Ovary (tissue), 10 donors: ENCODE data around the gene STARD5. TPM values are rescaled to one million over a fixed set of nuclear protein-coding genes. Genes with fewer than 3 reads are reported as not detected.

Experiments
- DNase-seq, 5 donors: peaks; one replicate each; pipeline ENCODE4 v3.0.0-alpha.2; 2019 to 2020
- H3K27ac ChIP-seq, 2 donors: fragments of 200-600 bp; one replicate each; pipeline versions ENCODE4 v1.5.1 to v1.8.0; 2019 to 2022
- H3K27me3 ChIP-seq: fragments of 200-600 bp; one replicate; pipeline ENCODE4 v1.8.0; 2022
- H3K36me3 ChIP-seq: fragments of 200-600 bp; sonication (generic); one replicate; pipeline ENCODE4 v1.5.1; 2019
- H3K4me1 ChIP-seq: one replicate; pipeline ENCODE4 v1.8.1; 2013; ENCODE audit warnings: mild to moderate bottlenecking, moderate library complexity; ENCODE audit not compliant: insufficient read depth
- H3K4me3 ChIP-seq: fragments of 200-600 bp; sonication (generic); one replicate; pipeline ENCODE4 v1.5.1; 2017
- H3K9me3 ChIP-seq, 2 donors: fragments of 200-600 bp in 1 of 2; sonication (generic) in 1 of 2; one replicate each; pipeline versions ENCODE4 v1.5.1 to v1.8.1; 2013 to 2019; ENCODE audit warnings: mild to moderate bottlenecking in 1 of 2, moderate library complexity in 1 of 2
- CTCF ChIP-seq, 3 donors: fragments of 450-650 bp in 2 of 3; fragments of 200-600 bp in 1 of 3; IDR thresholded peaks; one replicate each; pipeline versions ENCODE4 v1.5.1 to v1.8.0; 2016 to 2022; ENCODE audit warnings: antibody characterized with exemption in 3 of 3, mild to moderate bottlenecking in 1 of 3
- EP300 ChIP-seq: sonication (generic); formaldehyde crosslinking; IDR thresholded peaks from one replicate; pipeline ENCODE4 v1.6.1; 2017; ENCODE audit warnings: antibody characterized with exemption
- POLR2A ChIP-seq: fragments of 450-650 bp; IDR thresholded peaks from one replicate; pipeline ENCODE4 v1.6.1; 2017; ENCODE audit warnings: antibody characterized with exemption, mild to moderate bottlenecking, moderate library complexity
- WGBS, 3 donors: extraction: QIAGEN DNeasy Blood & Tissue Kit in 1 of 3; methylation state at CpG; one replicate each; pipeline versions ENCODE4 v1.1.5 to v1.1.7; 2013 to 2017; 5-methylcytosine and 5-hydroxymethylcytosine counted together
- intact Hi-C, 4 donors: fragments of 100-400 bp; cut with DNase I; formaldehyde crosslinking; loops; one replicate each; pipeline versions ENCODE4 v1.11.0 to v1.15.1; 2022 to 2023
- long read RNA-seq, 3 donors: library from polyadenylated mRNA in 2 of 3; unstranded in 2 of 3; transcript quantifications; one replicate each; pipeline ENCODE4 v2.0.0 and lab custom pipeline, GENCODE V29; 2021 to 2026
- polyA plus RNA-seq, 2 donors: library from polyadenylated mRNA; stranded (reverse); fragments of 200-250 nt in 1 of 2; fragments of 350-450 nt in 1 of 2; fragmentation: Illumina TruSeq in 1 of 2; extraction: RNeasy Lipid Tissue Mini Kit (QIAGEN cat#74804) in 1 of 2; gene quantifications; one replicate each; pipeline ENCODE4 v1.2.3, GENCODE V29; 2013 to 2014
- total RNA-seq, 7 donors: library from RNA; depleted of rRNA in 2 of 7; stranded (reverse); fragments of >200 nt in 2 of 7; fragmentation: NEBNext Ultra II Directional in 3 of 7; extraction: Animal tissue kit (Norgen Biotek cat#: 25700) in 3 of 7; gene quantifications; one replicate each; pipeline versions ENCODE4 v1.1.0 to v1.2.4, GENCODE V29; 2016 to 2023
- donor health status: DM: no; HTN: no; CAD: no; lungs with moderate emphysema.
- donor health status: DM: no; HTN: no; CAD: no.
- donor health status: Bipolar disorder and iron deficiency.
- donor health status: DM: yes; HTN: yes; CAD: no.
- donor health status: DM: no; HTN: no; CAD: no.
- donor health status: DM: yes; HTN: yes; CAD: no.

STARD5 gene
- total RNA-seq (1 to 10 TPM; 3.8 to 8.6 (median 6.1) TPM), polyA plus RNA-seq (1 to 10 TPM; 6.3 to 9.4 TPM)
- long read RNA-seq, donor 1, partial matches to known transcripts = 0 of 4 reads
- long read RNA-seq, donor 1, other reads (novel, unspliced or antisense) = 2 of 4 reads
- long read RNA-seq, donor 2, full-length matches to known transcripts = 1 of 1 reads
- long read RNA-seq, donor 2, partial matches to known transcripts = 0 of 1 reads
- long read RNA-seq, donor 2, other reads (novel, unspliced or antisense) = 0 of 1 reads
- long read RNA-seq, donor 3, partial matches to known transcripts = 3 of 6 reads
- long read RNA-seq, donor 3, other reads (novel, unspliced or antisense) = 2 of 6 reads

GRCh38 chr15:81323944-81324881 lies at the start of gene STARD5:
TSS of gene STARD5 (minus strand) at chr15:81324141. CDS start at chr15:81324099, 42 bp downstream.
- peaks cover 8% of the 10 kb centered on the region for H3K4me1 ChIP-seq
- DNase-seq = peak; percentile 99
- intact Hi-C loops = no loop called here
- peak; percentile 65 for TF ChIP-seq POLR2A
- TF ChIP-seq EP300 = no peak
- no peak for TF ChIP-seq CTCF (IDR thresholded peaks at IDR 0.05)
- H3K36me3 ChIP-seq = no peaks in the 10 kb centered on the region
- peak within 1 kb of the TSS in 1 of 2 donors; percentile 39 for H3K27ac ChIP-seq
- H3K4me3 ChIP-seq = peak within 1 kb of the TSS; percentile 80
- WGBS, 3 donors = 0 to 1% (median 0%) methylated on average over 63 to 67 of the region's 67 CpGs
- H3K27me3 ChIP-seq = no peaks in the 10 kb centered on the region
- H3K9me3 ChIP-seq = no peaks in the 10 kb centered on the region

GRCh38 chr15:81373176-81373575 lies 49.2 kb upstream of the STARD5 start:
- intact Hi-C loops = no loop called here
- no peak for DNase-seq
- Histone ChIP-seq H3K27ac (no peak overlapping the region), H3K36me3 (no peaks in the 10 kb centered on the region), H3K9me3 (no peaks in the 10 kb centered on the region), H3K27me3 (no peaks in the 10 kb centered on the region), H3K4me1 (no peaks in the 10 kb centered on the region), H3K4me3 (no peak overlapping the region)
- no peak for TF ChIP-seq CTCF (IDR thresholded peaks at IDR 0.05)
- no peak for TF ChIP-seq POLR2A
- TF ChIP-seq EP300 = no peak
- WGBS, 3 donors = 86 to 87% (median 86%) methylated on average over 5 of the region's 5 CpGs

- Histone ChIP-seq H3K4me1 (no peaks in the 10 kb centered on the region), H3K27ac (no peak overlapping the region), H3K27me3 (no peaks in the 10 kb centered on the region), H3K36me3 (no peaks in the 10 kb centered on the region), H3K4me3 (no peak overlapping the region), H3K9me3 (no peaks in the 10 kb centered on the region)
- TF ChIP-seq CTCF (IDR thresholded peaks at IDR 0.05) (no peak), POLR2A (no peak), EP300 (no peak)
- intact Hi-C loops = no loop called here
- DNase-seq = no peak
- 72 to 92% (median 76%) methylated on average over 3 of the region's 3 CpGs for WGBS, 3 donors
Observed at GRCh38 chr15:81372575-81372974, 48.6 kb upstream of the STARD5 start.

- Histone ChIP-seq H3K9me3 (no peaks in the 10 kb centered on the region), H3K36me3 (no peaks in the 10 kb centered on the region)
- 49 to 64% (median 61%) methylated on average over 5 of the region's 5 CpGs for WGBS, 3 donors
Observed at GRCh38 chr15:81363718-81364500, 40.0 kb upstream of the STARD5 start.

More at GRCh38 chr15:81363718-81364500, 40.0 kb upstream of the STARD5 start:
- DNase-seq = no peak
- Histone ChIP-seq H3K4me1 (peaks cover 2% of the 10 kb centered on the region), H3K4me3 (no peak overlapping the region), H3K27me3 (no peaks in the 10 kb centered on the region), H3K27ac (no peak overlapping the region)
- intact Hi-C loops = no loop called here
- no peak for TF ChIP-seq EP300
- no peak for TF ChIP-seq POLR2A
- no peak for TF ChIP-seq CTCF (IDR thresholded peaks at IDR 0.05)
